HG03064 (cell line): ENCODE measurements around the gene SHC2.
"Not testable (repeated sequence)": the region's sequence is repeated elsewhere in the genome, so short reads cannot be mapped to it uniquely, and the experiment has no call there.

Experiments
- ATAC-seq: cut with Tn5 transposase; IDR thresholded peaks from one replicate; pipeline ENCODE4 v1.9.1; 2021; ENCODE audit warnings: low read depth; ENCODE audit not compliant: unreplicated experiment

The SHC2 gene

GRCh38 chr19:408902-409515 is 51.8 kb downstream of the SHC2 start, which contains the start of gene C2CD4C:
TSS of gene C2CD4C (minus strand) at chr19:409147. CDS start at chr19:408361, 786 bp downstream.
- ATAC-seq = no peak

DNA sequence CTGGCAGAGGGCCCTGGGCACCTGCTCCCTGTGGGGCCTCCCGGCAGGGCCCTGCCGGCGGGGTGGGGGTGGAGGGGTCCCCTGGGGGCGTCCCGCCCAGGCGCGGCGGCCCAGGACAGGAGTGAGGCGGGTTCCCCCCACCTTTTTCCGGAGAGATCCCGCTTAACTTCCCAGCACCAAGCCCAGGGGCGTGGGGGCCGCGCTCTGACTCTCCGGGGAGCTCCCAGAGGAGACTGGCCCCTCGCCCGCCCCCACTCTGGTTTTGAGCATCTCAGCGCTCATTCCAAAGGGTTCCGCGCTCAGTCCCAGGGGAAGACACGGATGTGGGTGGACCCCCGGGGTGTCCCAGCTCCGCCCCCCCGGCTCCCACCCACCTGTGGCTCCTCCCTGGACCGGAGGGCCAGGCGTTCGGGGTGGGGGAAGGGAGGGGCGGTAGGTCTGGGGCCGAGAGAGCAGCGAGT is 52.4 kb downstream of the SHC2 start:
- no peak for ATAC-seq

DNA sequence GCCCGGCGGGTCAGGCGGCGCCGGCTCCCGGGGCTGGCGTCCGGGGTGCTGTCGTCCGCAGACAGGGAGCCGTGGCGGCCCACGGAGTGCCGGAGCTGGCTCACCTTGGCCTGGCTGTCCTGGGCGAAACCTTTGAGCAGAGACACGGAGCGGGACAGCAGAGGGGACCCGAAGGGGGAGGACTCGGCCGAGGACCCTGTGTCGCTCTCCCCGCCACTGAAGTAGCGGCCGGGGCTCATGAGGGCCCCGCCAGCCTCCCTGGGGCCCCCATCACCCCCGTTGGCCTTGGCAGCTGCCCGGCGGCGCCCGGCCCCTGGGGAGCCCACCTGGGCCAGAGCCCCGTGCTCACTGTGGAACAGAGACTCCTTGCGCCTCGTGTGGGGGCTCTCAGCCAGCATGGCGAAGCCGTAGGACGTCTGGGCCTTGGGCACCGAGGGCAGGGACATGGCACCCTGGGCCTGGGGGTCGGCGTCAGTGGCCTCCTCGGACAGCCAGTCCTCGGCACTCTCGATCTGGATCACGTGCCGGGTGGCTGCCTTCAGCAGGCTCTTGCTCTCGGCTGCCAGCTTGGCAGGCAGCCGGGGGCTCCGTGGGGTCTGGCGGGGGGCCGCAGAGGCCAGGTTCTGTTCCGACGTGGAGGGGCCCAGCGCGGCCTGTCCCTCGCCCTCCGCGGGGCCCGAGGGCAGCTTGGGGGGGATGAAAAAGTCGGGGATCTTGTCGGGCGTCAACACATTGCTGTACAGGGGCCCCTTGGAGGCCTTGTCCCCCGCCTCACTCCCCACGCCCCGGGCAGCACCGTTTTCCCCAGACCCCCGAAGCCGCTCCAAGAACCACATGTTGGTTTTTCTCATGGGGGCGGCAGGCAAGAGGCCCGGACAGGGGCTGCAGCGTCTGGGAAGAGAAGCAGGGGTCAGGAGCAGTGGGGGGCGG is 53.1 kb downstream of the SHC2 start:
- no peak for ATAC-seq

- ATAC-seq = no peak
These were observed 53.8 kb downstream of the SHC2 start for GRCh38 chr19:406971-407510.

- ATAC-seq = no peak
These were observed 54.6 kb downstream of the SHC2 start for GRCh38 chr19:406135-406781.

GRCh38 chr19:405121-405965 is 55.5 kb downstream of the SHC2 start:
- ATAC-seq = no peak

- no peak for ATAC-seq
These were observed 57.4 kb downstream of the SHC2 start for GRCh38 chr19:403221-404027.

GRCh38 chr19:402786-403185 is 58.0 kb downstream of the SHC2 start:
- no peak for ATAC-seq

- no peak for ATAC-seq
These were observed 58.8 kb downstream of the SHC2 start for GRCh38 chr19:401866-402511.

- no peak for ATAC-seq
These were observed 59.6 kb downstream of the SHC2 start for GRCh38 chr19:400976-401865.

- ATAC-seq = no peak
These were observed 61.5 kb downstream of the SHC2 start for GRCh38 chr19:399370-399769.

DNA sequence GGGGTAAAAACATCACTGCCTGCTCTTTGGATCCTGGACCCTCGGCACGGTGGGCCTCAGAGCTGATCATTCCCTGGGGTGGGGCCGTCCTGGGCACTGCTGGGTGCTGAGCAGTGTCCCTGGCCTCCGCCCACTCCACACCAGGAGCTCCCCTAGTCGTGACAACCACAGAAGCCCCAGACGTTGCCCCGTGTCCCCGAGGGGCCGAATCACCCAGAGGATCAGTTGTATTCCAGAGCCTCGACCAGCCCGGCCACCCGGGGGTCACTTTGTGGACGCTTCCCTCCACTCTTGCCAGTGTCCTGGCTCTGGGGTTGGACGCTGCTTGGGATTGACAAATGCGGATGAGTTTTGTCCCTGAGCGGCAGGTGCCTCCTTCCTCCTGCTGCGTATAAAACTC is 62.1 kb downstream of the SHC2 start:
- no peak for ATAC-seq

DNA sequence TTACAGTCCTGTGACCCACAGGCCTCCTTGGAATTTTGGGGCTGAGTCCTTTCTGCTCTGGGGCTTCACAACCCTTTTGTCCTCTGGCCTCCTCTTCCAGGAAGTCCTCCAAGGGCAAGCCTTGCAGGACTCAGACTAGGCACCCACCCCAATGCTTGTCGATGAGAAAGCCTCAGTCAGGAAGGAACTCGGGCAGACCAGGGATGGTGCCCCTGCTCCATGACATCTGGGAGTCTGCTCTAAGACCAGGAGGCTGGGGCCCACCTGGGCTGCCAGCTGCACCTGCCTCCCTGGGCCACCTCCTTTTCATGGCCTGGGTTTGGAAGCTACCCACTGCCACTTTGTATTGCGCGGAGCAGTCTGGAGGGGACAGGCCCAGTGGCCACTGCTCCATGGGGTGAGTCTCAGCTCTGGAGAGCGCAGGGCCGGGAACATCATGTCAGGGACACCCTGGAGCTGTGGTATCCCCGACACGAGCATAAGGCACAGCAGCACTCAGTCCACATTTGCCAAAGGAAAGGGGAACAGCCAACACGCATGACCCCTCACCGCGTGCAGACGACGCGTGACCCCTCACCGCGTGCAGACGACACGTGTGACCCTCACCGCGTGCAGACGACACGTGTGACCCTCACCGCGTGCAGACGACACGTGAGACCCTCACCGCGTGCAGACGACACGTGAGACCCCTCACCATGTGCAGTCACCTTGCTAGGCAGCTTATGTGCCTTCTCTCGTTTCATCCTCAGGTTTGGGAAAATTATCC is 62.7 kb downstream of the SHC2 start:
- ATAC-seq = no peak

DNA sequence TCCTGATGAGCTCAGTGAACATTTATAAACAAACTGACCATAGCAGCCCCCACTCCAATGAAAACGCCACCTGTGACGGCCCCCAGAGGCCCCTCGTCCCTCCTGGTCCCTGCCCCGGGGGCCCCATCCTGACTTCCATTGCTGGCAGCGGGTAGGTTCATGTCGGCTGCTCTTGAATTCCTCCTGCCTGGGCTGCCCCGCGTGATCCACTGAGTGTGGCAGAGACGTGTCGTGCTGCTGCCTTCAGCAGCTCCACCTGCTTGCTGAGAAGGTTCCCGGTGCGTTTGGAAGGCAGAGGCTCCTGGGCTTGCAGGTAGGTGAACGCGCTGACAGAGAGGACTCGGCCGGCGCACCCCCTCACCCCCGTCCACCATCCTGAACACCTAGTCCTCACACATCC is 63.5 kb downstream of the SHC2 start:
- no peak for ATAC-seq

GRCh38 chr19:395467-395866 is 65.4 kb downstream of the SHC2 start:
- ATAC-seq = no peak

GRCh38 chr19:394857-395256 is 66.0 kb downstream of the SHC2 start:
- ATAC-seq = not testable (repeated sequence)

GRCh38 chr19:393560-393959 is 67.3 kb downstream of the SHC2 start:
- ATAC-seq = not testable (repeated sequence)
